Body of pancreas (tissue), 4 donors: ENCODE measurements around the gene UBAC2. TPM values are rescaled to one million over a fixed set of nuclear protein-coding genes. Genes with fewer than 3 reads are reported as not detected.

ENCODE experiments used
- ATAC-seq: fragments of 150-250 bp; one replicate; pipeline ENCODE4 v1.9.1; 2016
- DNase-seq, 4 donors: peaks; one replicate each; pipeline ENCODE4 v3.0.0-alpha.2; 2019
- H3K27ac ChIP-seq, 4 donors: fragments of 200-600 bp; sonication (generic); 1 replicate in 3 of 4; 2 replicates in 1 of 4; pipeline versions ENCODE4 v1.5.1 to v1.6.1; 2016 to 2019; ENCODE audit warnings: mild to moderate bottlenecking in 1 of 4, mixed read lengths in 1 of 4, moderate library complexity in 1 of 4
- H3K27me3 ChIP-seq, 2 donors: fragments of 200-600 bp; sonication (generic); one replicate each; pipeline ENCODE4 v1.6.0; 2016; ENCODE audit warnings: mild to moderate bottlenecking in 1 of 2
- H3K36me3 ChIP-seq, 2 donors: fragments of 200-600 bp; sonication (generic); replicated peaks in 1 of 2; 2 replicates each; pipeline ENCODE4 v1.5.1; 2016; ENCODE audit warnings: low read depth in 2 of 2; ENCODE audit not compliant: insufficient read depth in 1 of 2
- H3K4me1 ChIP-seq: fragments of 200-600 bp; sonication (generic); one replicate; pipeline ENCODE4 v1.6.0; 2016
- H3K4me3 ChIP-seq, 2 donors: fragments of 200-600 bp; sonication (generic); 1 replicate in 1 of 2; 2 replicates in 1 of 2; pipeline ENCODE4 v1.5.1; 2016 to 2019
- H3K9me3 ChIP-seq, 3 donors: fragments of 200-600 bp; sonication (generic); 1 replicate in 2 of 3; 2 replicates in 1 of 3; pipeline ENCODE4 v1.5.1; 2016
- POLR2A ChIP-seq, 3 donors: fragments of 450-650 bp; IDR thresholded peaks; one replicate each; pipeline ENCODE4 v1.6.1; 2016; ENCODE audit warnings: antibody characterized with exemption in 3 of 3, mild to moderate bottlenecking in 2 of 3
- WGBS, 2 donors: methylation state at CpG; one replicate each; pipeline ENCODE4 v1.1.5; 2017; 5-methylcytosine and 5-hydroxymethylcytosine counted together
- intact Hi-C: fragments of 100-400 bp; cut with DNase I; formaldehyde crosslinking; loops from one replicate; pipeline ENCODE4 v1.15.1; 2023
- total RNA-seq, 2 donors: library from RNA; depleted of rRNA; stranded (reverse); fragments of >200 nt; gene quantifications; one replicate each; pipeline ENCODE4 v1.1.0, GENCODE V29; 2016
- TF ChIP-seq, protein P1 (sequence below), 7 experiments: fragments of 450-650 bp in 4 of 7; fragments of 200-600 bp in 3 of 7; sonication (generic) in 3 of 7; IDR thresholded peaks; one replicate each; pipeline ENCODE4 v1.5.1; 2016 to 2019; ENCODE audit warnings: antibody characterized with exemption in 7 of 7

The UBAC2 gene
- total RNA-seq, 2 donors from 2014 or later, result 21.4 to 27.2 TPM

DNA sequence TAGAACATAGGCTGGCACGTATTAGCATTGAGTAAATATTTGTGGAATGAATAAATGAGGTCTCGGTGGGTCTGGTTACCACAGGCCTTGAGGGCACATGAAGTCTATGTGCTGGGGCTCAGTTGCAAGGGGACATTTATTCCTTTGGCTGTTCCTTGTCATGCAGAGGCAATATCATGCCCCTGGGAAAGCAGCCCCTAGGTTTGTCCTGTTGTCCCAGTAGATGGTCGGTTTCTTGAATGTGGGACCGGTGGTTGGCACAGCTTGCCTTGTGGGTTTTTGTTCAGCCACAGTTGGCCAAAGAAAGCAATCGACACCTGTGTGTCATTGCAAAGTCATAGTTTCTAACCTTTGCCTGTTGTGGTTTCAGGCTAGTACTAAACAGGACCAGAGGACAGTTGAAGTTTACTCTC lies 131.2 kb downstream of the UBAC2 start:
- intact Hi-C loops, result no loop called here
- H3K36me3 ChIP-seq, result no peaks in the 10 kb centered on the region
- TF ChIP-seq, protein P1, sequence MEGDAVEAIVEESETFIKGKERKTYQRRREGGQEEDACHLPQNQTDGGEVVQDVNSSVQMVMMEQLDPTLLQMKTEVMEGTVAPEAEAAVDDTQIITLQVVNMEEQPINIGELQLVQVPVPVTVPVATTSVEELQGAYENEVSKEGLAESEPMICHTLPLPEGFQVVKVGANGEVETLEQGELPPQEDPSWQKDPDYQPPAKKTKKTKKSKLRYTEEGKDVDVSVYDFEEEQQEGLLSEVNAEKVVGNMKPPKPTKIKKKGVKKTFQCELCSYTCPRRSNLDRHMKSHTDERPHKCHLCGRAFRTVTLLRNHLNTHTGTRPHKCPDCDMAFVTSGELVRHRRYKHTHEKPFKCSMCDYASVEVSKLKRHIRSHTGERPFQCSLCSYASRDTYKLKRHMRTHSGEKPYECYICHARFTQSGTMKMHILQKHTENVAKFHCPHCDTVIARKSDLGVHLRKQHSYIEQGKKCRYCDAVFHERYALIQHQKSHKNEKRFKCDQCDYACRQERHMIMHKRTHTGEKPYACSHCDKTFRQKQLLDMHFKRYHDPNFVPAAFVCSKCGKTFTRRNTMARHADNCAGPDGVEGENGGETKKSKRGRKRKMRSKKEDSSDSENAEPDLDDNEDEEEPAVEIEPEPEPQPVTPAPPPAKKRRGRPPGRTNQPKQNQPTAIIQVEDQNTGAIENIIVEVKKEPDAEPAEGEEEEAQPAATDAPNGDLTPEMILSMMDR (IDR thresholded peaks at IDR 0.05), result no peak
- no peak for TF ChIP-seq POLR2A (IDR thresholded peaks at IDR 0.05)
- no peak overlapping the region for H3K27ac ChIP-seq
- H3K4me3 ChIP-seq, result no peak overlapping the region
- no peaks in the 10 kb centered on the region for H3K4me1 ChIP-seq
- H3K27me3 ChIP-seq, result no peaks in the 10 kb centered on the region
- H3K9me3 ChIP-seq, result no peaks in the 10 kb centered on the region
- DNase-seq (no peak), ATAC-seq (no peak)
- WGBS, 2 donors, result 88 to 90% methylated on average over 5 of the region's 5 CpGs

DNA sequence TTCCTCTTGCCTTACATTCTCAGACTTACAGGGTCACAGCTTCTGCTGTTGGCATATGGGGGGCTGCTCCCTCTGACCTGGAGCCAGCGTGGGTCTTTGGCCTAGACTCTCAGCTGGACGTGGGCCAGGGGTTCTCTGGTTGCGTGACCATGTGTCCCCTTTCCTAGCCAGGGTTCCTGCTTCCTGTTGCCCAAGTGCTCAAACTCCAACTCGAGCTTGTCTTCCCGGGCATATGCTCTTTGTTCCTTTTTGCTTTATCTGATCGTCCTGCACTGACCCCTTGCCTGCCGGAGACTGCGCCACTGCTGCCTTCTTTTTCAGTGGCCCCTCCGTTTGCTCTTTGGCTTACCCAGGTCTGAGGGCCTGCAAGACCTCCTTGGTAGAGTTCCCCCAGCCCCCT lies 131.8 kb downstream of the UBAC2 start:
- Histone ChIP-seq H3K27me3 (no peaks in the 10 kb centered on the region), H3K4me1 (no peaks in the 10 kb centered on the region), H3K36me3 (no peaks in the 10 kb centered on the region), H3K9me3 (no peaks in the 10 kb centered on the region), H3K27ac (no peak overlapping the region), H3K4me3 (no peak overlapping the region)
- no peak for ATAC-seq
- intact Hi-C loops, result no loop called here
- WGBS, 2 donors, result 84 to 87% methylated on average over 9 of the region's 9 CpGs
- TF ChIP-seq POLR2A (IDR thresholded peaks at IDR 0.05), result no peak
- TF ChIP-seq, protein P1 (IDR thresholded peaks at IDR 0.05), result no peak
- DNase-seq, result no peak

DNA sequence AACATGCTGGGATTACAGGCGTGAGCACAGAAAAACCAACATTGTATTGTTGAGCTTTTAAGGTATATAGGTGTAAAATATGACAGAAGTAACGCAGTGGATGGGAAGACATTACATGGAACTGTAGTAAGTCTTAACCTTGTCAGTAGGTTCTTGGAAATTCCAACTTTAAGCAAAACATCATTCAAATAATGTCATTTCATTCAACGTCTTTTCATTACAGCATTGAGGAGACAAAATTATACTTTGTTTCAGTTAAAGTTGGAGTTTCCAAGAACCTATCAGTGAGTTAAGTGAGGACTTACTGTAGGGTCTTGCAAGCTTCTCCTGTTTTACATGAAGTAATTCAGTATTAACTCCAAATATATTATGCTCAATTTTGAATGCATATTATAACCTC lies 133.6 kb downstream of the UBAC2 start:
- 94 to 97% methylated on average over 3 of the region's 3 CpGs for WGBS, 2 donors
- Histone ChIP-seq H3K27ac (no peak overlapping the region), H3K9me3 (no peaks in the 10 kb centered on the region), H3K4me1 (peaks cover 2% of the 10 kb centered on the region), H3K4me3 (no peak overlapping the region), H3K27me3 (no peaks in the 10 kb centered on the region), H3K36me3 (no peaks in the 10 kb centered on the region)
- TF ChIP-seq, protein P1 (IDR thresholded peaks at IDR 0.05), result no peak
- TF ChIP-seq POLR2A (IDR thresholded peaks at IDR 0.05), result no peak
- no peak for ATAC-seq
- intact Hi-C loops, result no loop called here
- DNase-seq, result no peak

DNA sequence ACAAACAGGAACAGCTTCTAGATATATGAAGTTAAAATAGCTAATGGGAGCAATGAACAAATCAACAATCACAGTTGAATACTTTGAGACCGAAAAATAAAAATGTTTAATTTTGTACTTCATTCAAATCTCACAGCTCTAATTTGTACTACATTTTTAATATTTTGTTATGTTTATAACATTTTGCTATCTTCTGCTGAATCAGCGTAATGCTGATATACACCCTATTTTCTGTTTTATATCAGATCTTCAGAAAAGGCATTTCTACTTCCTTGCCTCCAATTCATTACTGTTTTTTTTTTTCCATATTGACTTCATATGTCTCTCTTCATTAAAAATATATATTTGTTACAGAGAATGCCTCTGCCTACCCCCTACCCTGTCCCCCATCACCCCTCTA lies 134.4 kb downstream of the UBAC2 start:
- no peaks in the 10 kb centered on the region for H3K9me3 ChIP-seq
- TF ChIP-seq POLR2A (IDR thresholded peaks at IDR 0.05), result no peak
- TF ChIP-seq, protein P1 (IDR thresholded peaks at IDR 0.05), result no peak
- H3K4me3 ChIP-seq, result no peak overlapping the region
- peaks cover 9% of the 10 kb centered on the region for H3K4me1 ChIP-seq
- 95 to 97% methylated on average over 2 of the region's 2 CpGs for WGBS, 2 donors
- ATAC-seq (no peak), DNase-seq (no peak)
- intact Hi-C loops, result no loop called here
- no peak overlapping the region for H3K27ac ChIP-seq
- H3K27me3 ChIP-seq, result no peaks in the 10 kb centered on the region
- H3K36me3 ChIP-seq, result no peaks in the 10 kb centered on the region

DNA sequence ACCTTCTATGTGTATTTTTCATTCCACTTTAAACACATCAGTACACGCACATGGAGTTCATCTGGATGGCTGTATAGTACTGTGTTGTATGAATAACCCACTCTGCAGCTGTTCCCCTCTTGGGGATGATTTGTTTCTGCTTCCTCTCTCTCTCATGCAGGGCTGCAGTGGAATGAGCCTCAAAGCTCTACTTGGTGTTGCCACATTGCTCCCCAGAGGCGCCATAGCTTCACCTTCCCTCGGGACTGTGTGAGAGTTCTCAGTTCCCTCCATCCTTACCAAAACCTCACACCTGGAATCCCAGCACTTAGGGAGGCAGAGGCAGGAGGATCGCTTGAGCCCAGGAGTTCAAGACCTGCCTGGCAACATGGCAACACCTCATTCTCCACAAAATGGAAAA lies 134.9 kb downstream of the UBAC2 start:
- intact Hi-C loops, result no loop called here
- Histone ChIP-seq H3K4me3 (no peak overlapping the region), H3K27me3 (no peaks in the 10 kb centered on the region), H3K27ac (no peak overlapping the region), H3K4me1 (peaks cover 9% of the 10 kb centered on the region), H3K36me3 (no peaks in the 10 kb centered on the region), H3K9me3 (no peaks in the 10 kb centered on the region)
- ATAC-seq, result no peak
- DNase-seq, result no peak
- WGBS, 2 donors, result 80 to 88% methylated on average over 4 of the region's 4 CpGs
- TF ChIP-seq, protein P1 (IDR thresholded peaks at IDR 0.05), result no peak
- no peak for TF ChIP-seq POLR2A (IDR thresholded peaks at IDR 0.05)
